Prostate gland (tissue), 2 donors: ENCODE measurements around the gene CSDE1.

Experiments
- CTCF ChIP-seq, 4 experiments: fragments of 200-600 bp in 2 of 4; fragments of 450-650 bp in 2 of 4; sonication (generic) in 2 of 4; IDR thresholded peaks; 1 replicate in 3 of 4; 2 replicates in 1 of 4; pipeline ENCODE4 v1.5.1; 2016 to 2019; ENCODE audit warnings: antibody characterized with exemption in 4 of 4, mild to moderate bottlenecking in 2 of 4, moderate library complexity in 2 of 4
- POLR2A ChIP-seq: fragments of 450-650 bp; IDR thresholded peaks from one replicate; pipeline ENCODE4 v1.6.1; 2016; ENCODE audit warnings: antibody characterized with exemption, mild to moderate bottlenecking
- POLR2AphosphoS5 ChIP-seq: sonication (generic); formaldehyde crosslinking; IDR thresholded peaks from one replicate; pipeline ENCODE4 v1.6.1; 2017; ENCODE audit warnings: antibody characterized with exemption

GRCh38 chr1:114729782-114730181 is 28.0 kb downstream of the CSDE1 start:
- no peak for TF ChIP-seq CTCF (IDR thresholded peaks at IDR 0.05)
- no peak for TF ChIP-seq POLR2A
- no peak for TF ChIP-seq POLR2AphosphoS5
